AG09309 (cell line): ENCODE data around the gene LRRC28.
"Not testable (repeated sequence)": the region's sequence is repeated elsewhere in the genome, so short reads cannot be mapped to it uniquely, and the experiment has no call there.

Source experiments
- DNase-seq: peaks from one replicate; pipeline ENCODE4 v3.0.0-alpha.2; 2010; ENCODE audit warnings: low read depth
- H3K4me3 ChIP-seq: 2 replicates; pipeline ENCODE4 v1.5.1; 2011; ENCODE audit warnings: mild to moderate bottlenecking, low read depth, low read length, moderate library complexity; ENCODE audit not compliant: control insufficient read depth
- TF ChIP-seq, protein P1 (sequence below): IDR thresholded peaks from 2 replicates; pipeline ENCODE4 v1.5.1; 2011; ENCODE audit warnings: mild to moderate bottlenecking, low read depth, low read length, inconsistent platforms; ENCODE audit not compliant: insufficient read depth, control insufficient read depth; ENCODE audit errors: missing control alignments

Gene LRRC28

DNA sequence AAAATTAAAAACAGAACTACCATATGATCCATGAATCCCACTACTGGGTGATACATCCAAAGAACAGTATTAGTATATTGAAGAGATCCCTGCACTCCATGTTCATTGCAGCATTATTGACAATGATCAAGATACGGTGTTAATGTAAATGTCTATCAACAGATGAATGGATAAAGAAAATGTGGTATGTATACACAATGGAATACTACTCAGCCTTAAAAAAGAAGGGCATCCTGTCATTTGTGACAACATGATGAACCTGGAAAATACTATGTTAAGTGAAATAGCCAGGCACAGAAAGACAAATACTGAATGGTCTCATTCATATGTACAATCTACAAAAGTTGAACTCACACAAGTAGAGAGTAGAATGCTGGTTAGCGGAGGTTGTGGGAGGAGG is 18.5 kb upstream of the LRRC28 start:
- H3K4me3 ChIP-seq, result no peak overlapping the region
- TF ChIP-seq, protein P1, sequence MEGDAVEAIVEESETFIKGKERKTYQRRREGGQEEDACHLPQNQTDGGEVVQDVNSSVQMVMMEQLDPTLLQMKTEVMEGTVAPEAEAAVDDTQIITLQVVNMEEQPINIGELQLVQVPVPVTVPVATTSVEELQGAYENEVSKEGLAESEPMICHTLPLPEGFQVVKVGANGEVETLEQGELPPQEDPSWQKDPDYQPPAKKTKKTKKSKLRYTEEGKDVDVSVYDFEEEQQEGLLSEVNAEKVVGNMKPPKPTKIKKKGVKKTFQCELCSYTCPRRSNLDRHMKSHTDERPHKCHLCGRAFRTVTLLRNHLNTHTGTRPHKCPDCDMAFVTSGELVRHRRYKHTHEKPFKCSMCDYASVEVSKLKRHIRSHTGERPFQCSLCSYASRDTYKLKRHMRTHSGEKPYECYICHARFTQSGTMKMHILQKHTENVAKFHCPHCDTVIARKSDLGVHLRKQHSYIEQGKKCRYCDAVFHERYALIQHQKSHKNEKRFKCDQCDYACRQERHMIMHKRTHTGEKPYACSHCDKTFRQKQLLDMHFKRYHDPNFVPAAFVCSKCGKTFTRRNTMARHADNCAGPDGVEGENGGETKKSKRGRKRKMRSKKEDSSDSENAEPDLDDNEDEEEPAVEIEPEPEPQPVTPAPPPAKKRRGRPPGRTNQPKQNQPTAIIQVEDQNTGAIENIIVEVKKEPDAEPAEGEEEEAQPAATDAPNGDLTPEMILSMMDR, result no peak
- DNase-seq, result no peak

GRCh38 chr15:99234160-99234559 is 17.1 kb upstream of the LRRC28 start:
- DNase-seq, H3K4me3 ChIP-seq: not testable (repeated sequence)

- no peak for DNase-seq
- no peak overlapping the region for H3K4me3 ChIP-seq
- TF ChIP-seq, protein P1, result no peak
These were observed 12.4 kb upstream of the LRRC28 start for GRCh38 chr15:99238849-99239248.

GRCh38 chr15:99239545-99240198 is 11.6 kb upstream of the LRRC28 start:
- no peak for DNase-seq
- TF ChIP-seq, protein P1, result no peak
- H3K4me3 ChIP-seq, result no peak overlapping the region

DNA sequence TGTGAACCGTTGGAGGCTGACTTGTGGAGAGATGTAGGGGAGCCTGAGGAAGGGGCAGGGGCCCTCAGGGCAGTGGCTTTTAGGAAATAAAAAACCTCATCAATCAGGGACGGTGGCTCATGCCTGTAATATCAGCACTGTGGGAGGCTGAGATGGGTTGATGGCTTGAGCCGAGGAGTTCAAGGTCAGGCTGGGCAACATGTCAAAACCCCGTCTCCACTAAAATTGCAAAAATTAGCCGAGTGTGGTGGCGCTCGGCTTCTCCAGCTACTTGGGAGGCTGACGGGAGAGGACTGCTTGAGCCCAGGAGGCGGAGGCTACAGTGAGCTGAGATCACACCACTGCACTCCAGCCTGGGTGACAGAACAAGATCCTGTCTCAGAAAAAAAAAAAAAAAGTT is 9.5 kb upstream of the LRRC28 start:
- DNase-seq, result no peak
- TF ChIP-seq, protein P1, result no peak
- no peak overlapping the region for H3K4me3 ChIP-seq

DNA sequence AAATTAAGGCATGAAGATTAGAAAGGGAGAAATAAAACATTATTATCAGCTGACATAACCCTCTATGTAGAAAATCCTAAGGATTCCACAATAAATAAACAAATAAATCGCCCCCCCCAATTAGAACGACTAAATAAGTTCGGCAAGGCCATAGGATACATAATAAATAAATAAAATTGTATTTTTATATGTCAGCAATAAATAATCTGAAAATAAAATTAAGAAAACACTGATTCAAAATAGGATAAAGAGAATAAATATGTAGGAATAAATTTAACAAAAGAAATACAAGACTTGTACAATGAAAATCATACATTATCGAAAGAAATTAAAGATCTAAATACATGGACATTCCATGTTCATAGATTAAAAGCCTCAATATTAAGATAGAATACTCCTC is 7.0 kb upstream of the LRRC28 start:
- TF ChIP-seq, protein P1, result no peak
- no peak overlapping the region for H3K4me3 ChIP-seq
- no peak for DNase-seq

DNA sequence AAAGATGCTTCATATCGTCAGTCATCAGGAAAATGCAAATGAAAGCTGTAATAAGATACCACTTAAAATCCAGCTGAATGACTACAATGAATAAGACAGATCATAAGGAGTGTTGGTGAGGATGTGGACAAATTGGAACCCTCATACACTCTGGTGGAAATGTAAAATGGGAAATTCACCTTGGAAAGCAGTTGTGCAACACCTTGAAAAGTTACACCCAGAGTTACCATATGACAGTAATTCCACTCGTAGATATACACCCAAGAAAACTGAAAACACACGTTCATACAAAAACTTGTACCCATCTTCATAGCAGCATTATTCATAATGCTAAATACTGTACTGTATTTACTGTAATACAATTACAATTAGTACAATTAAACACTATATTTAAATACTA is 4.2 kb upstream of the LRRC28 start:
- H3K4me3 ChIP-seq, result no peak overlapping the region
- TF ChIP-seq, protein P1, result no peak
- DNase-seq, result no peak
